OCI-LY3 (cell line): ENCODE measurements around the gene LRRC75B.
"Not testable (repeated sequence)": the region's sequence is repeated elsewhere in the genome, so short reads cannot be mapped to it uniquely, and the experiment has no call there.

Experiments used
- H2AFZ ChIP-seq: fragments of 200-600, 300-600 bp; shearing (Covaris generic); 2 replicates; pipeline ENCODE4 v1.6.0; 2014; ENCODE audit warnings: antibody characterized with exemption, low read depth, low read length
- H3K27ac ChIP-seq: fragments of 200-600, 300-600 bp; sonication (generic); 2 replicates; pipeline ENCODE4 v1.5.1; 2014; ENCODE audit warnings: mild to moderate bottlenecking, low read length, moderate library complexity, mixed read lengths
- H3K27me3 ChIP-seq: fragments of 200-600, 300-600 bp; sonication (generic); 2 replicates; pipeline ENCODE4 v1.6.1; 2014; ENCODE audit warnings: low read depth, low read length, mixed read lengths
- H3K36me3 ChIP-seq: fragments of 200-600, 300-600 bp; sonication (generic); replicated peaks from 2 replicates; pipeline ENCODE3; 2014; ENCODE audit warnings: low read depth, low read length, mixed read lengths
- H3K4me1 ChIP-seq: fragments of 300-600, 200-600 bp; sonication (generic); 2 replicates; pipeline ENCODE4 v1.6.1; 2014; ENCODE audit warnings: low read length, mixed read lengths
- H3K4me2 ChIP-seq: fragments of 200-600, 300-600 bp; sonication (generic); 2 replicates; pipeline ENCODE4 v1.6.1; 2014; ENCODE audit warnings: low read length, mixed read lengths
- H3K4me3 ChIP-seq: fragments of 300-600, 200-600 bp; sonication (generic); 2 replicates; pipeline ENCODE4 v1.5.1; 2014; ENCODE audit warnings: antibody characterized with exemption, mild to moderate bottlenecking, low read length, moderate library complexity
- H3K79me2 ChIP-seq: fragments of 300-600, 200-600 bp; shearing (Covaris generic); 2 replicates; pipeline ENCODE4 v1.6.1; 2014; ENCODE audit warnings: mild to moderate bottlenecking, low read length, mixed read lengths
- H3K9ac ChIP-seq: fragments of 300-600, 200-600 bp; shearing (Covaris generic); 2 replicates; pipeline ENCODE4 v1.6.0; 2014; ENCODE audit warnings: mild to moderate bottlenecking, low read length, moderate library complexity
- H3K9me3 ChIP-seq: fragments of 200-600, 300-600 bp; shearing (Covaris generic); 2 replicates; pipeline ENCODE4 v1.6.1; 2014; ENCODE audit warnings: low read length, mixed read lengths; ENCODE audit not compliant: insufficient read depth
- H4K20me1 ChIP-seq: fragments of 200-600, 300-600 bp; sonication (generic); 2 replicates; pipeline ENCODE4 v1.6.1; 2016; ENCODE audit warnings: low read length, mixed read lengths; ENCODE audit not compliant: insufficient read depth
- CTCF ChIP-seq: fragments of 200-600, 300-600 bp; sonication (generic); IDR thresholded peaks from 2 replicates; pipeline ENCODE4 v1.5.1; 2014; ENCODE audit warnings: antibody characterized with exemption, low read length, low read depth
- EZH2phosphoT487 ChIP-seq: fragments of 200-600 bp; shearing (Covaris generic); IDR thresholded peaks from 2 replicates; pipeline ENCODE4 v1.6.1; 2018; ENCODE audit warnings: antibody characterized with exemption, mixed run types, low read depth

Gene LRRC75B

GRCh38 chr22:24606340-24606739 is 13.5 kb upstream of the LRRC75B start:
- H3K4me1 ChIP-seq: peaks cover 12% of the 10 kb centered on the region
- not testable (repeated sequence) for H3K4me3 ChIP-seq, H4K20me1 ChIP-seq, H3K27me3 ChIP-seq, H3K36me3 ChIP-seq, H3K4me2 ChIP-seq, H3K9me3 ChIP-seq, H3K9ac ChIP-seq, H3K27ac ChIP-seq
- H3K79me2 ChIP-seq: peaks cover 18% of the 10 kb centered on the region
- peak overlapping the region; percentile 6; the same call in 1 of the 2 replicates for H2AFZ ChIP-seq

- TF ChIP-seq CTCF: peak; percentile 44
- H3K36me3 ChIP-seq, H3K9me3 ChIP-seq, H3K27me3 ChIP-seq, H4K20me1 ChIP-seq: not testable (repeated sequence)
- H3K4me2 ChIP-seq: peak overlapping the region; percentile 95
- H3K27ac ChIP-seq: peak overlapping the region; percentile 45
- H3K79me2 ChIP-seq: peaks cover 18% of the 10 kb centered on the region
- peak overlapping the region; percentile 39; the same call in 1 of the 2 replicates for H3K9ac ChIP-seq
- peak overlapping the region; percentile 91 for H2AFZ ChIP-seq
- peaks cover 12% of the 10 kb centered on the region for H3K4me1 ChIP-seq
- peak overlapping the region; percentile 81 for H3K4me3 ChIP-seq
Measured at GRCh38 chr22:24603770-24604629, 11.1 kb upstream of the LRRC75B start.

- H4K20me1 ChIP-seq, H3K36me3 ChIP-seq, H3K27me3 ChIP-seq, H3K9me3 ChIP-seq, H3K4me1 ChIP-seq: not testable (repeated sequence)
- H3K9ac ChIP-seq: peak within 1 kb of the TSS; percentile 39; the same call in 1 of the 2 replicates
- peak within 1 kb of the TSS; percentile 81 for H3K4me3 ChIP-seq
- H3K79me2 ChIP-seq: peaks cover 10% of the 10 kb centered on the region
- peak within 1 kb of the TSS; percentile 95 for H3K4me2 ChIP-seq
- H2AFZ ChIP-seq: peak within 1 kb of the TSS; percentile 91
- peak within 1 kb of the TSS; percentile 45; the same call in 1 of the 2 replicates for H3K27ac ChIP-seq
Measured at GRCh38 chr22:24602847-24603769, 10.2 kb upstream of the LRRC75B start, which contains the start of gene GGT1. Gene GGT1, plus strand, starts transcription at chr22:24603193. Its CDS starts 7,889 bp downstream, at chr22:24611082.

- H3K27ac ChIP-seq, H3K9me3 ChIP-seq, H3K79me2 ChIP-seq, H3K36me3 ChIP-seq, H3K27me3 ChIP-seq, H4K20me1 ChIP-seq, H3K4me2 ChIP-seq, H3K4me3 ChIP-seq, H2AFZ ChIP-seq, H3K9ac ChIP-seq, H3K4me1 ChIP-seq: not testable (repeated sequence)
Measured at GRCh38 chr22:24602105-24602749, 9.4 kb upstream of the LRRC75B start.

GRCh38 chr22:24601217-24602104 is 8.6 kb upstream of the LRRC75B start:
- no peaks in the 10 kb centered on the region for H3K9me3 ChIP-seq
- H4K20me1 ChIP-seq: no peaks in the 10 kb centered on the region
- H2AFZ ChIP-seq: no peak overlapping the region
- H3K4me3 ChIP-seq: no peak overlapping the region
- H3K79me2 ChIP-seq: no peaks in the 10 kb centered on the region
- TF ChIP-seq CTCF: no peak
- no peak for TF ChIP-seq EZH2phosphoT487
- no peak overlapping the region for H3K9ac ChIP-seq
- H3K4me1 ChIP-seq: peaks cover 9% of the 10 kb centered on the region
- no peaks in the 10 kb centered on the region for H3K36me3 ChIP-seq
- no peak overlapping the region for H3K4me2 ChIP-seq
- H3K27ac ChIP-seq: no peak overlapping the region
- no peaks in the 10 kb centered on the region for H3K27me3 ChIP-seq

- not testable (repeated sequence) for H3K4me1 ChIP-seq, H3K4me2 ChIP-seq, H2AFZ ChIP-seq, H3K79me2 ChIP-seq, H3K36me3 ChIP-seq, H3K9ac ChIP-seq, H3K27ac ChIP-seq, H4K20me1 ChIP-seq, H3K27me3 ChIP-seq, H3K4me3 ChIP-seq, H3K9me3 ChIP-seq
Measured at GRCh38 chr22:24599958-24600715, 7.3 kb upstream of the LRRC75B start.
